WTC11 (cell line): ENCODE results near the gene ARHGAP10. TPM values are rescaled to one million over a fixed set of nuclear protein-coding genes. Genes with fewer than 3 reads are reported as not detected.

ENCODE experiments used
- ATAC-seq: fragments of 200-7000 bp; cut with Tn5 transposase; 2 replicates; pipeline ENCODE4 v1.10.0; 2021; ENCODE audit warnings: mild to moderate bottlenecking, moderate library complexity
- CTCF ChIA-PET: fragments of 300-600 bp; sonication (Branson Sonifier 250); formaldehyde crosslinking; loops from one replicate; lab custom pipeline; 2021; ENCODE audit warnings: antibody characterized with exemption; lab: Charles Lee
- POLR2A ChIA-PET: fragments of 350-600 bp; sonication (Branson Sonifier 250); formaldehyde crosslinking; loops from one replicate; lab custom pipeline; 2021; ENCODE audit warnings: antibody characterized with exemption; lab: Charles Lee
- DNase-seq: peaks from one replicate; pipeline ENCODE4 v3.0.0; 2021; ENCODE audit warnings: low spot score
- H3K27ac Mint-ChIP-seq: 2 replicates; pipeline ENCODE4 v1.8.0; 2021; ENCODE audit warnings: mixed read lengths
- H3K27me3 Mint-ChIP-seq: 2 replicates; pipeline ENCODE4 v1.8.0; 2021; ENCODE audit warnings: low read depth, mild to moderate bottlenecking, moderate library complexity, mixed read lengths
- H3K36me3 Mint-ChIP-seq: 2 replicates; pipeline ENCODE4 v1.8.0; 2021; ENCODE audit warnings: mixed read lengths
- H3K4me1 Mint-ChIP-seq: 2 replicates; pipeline ENCODE4 v1.8.0; 2022; ENCODE audit warnings: mixed read lengths
- H3K4me3 Mint-ChIP-seq: 2 replicates; pipeline ENCODE4 v1.8.0; 2021; ENCODE audit warnings: mild to moderate bottlenecking, moderate library complexity, mixed read lengths
- H3K9me3 Mint-ChIP-seq: 2 replicates; pipeline ENCODE4 v1.8.0; 2021; ENCODE audit warnings: mixed read lengths
- ATF3 ChIP-seq: sonication (generic); formaldehyde crosslinking; conservative IDR thresholded peaks from 2 replicates; pipeline ENCODE4 v1.8.1; 2022; ENCODE audit warnings: mild to moderate bottlenecking, missing genetic modification reagents
- E2F5 ChIP-seq: sonication (generic); formaldehyde crosslinking; IDR thresholded peaks from 2 replicates; pipeline ENCODE4 v1.8.1; 2022; ENCODE audit warnings: mild to moderate bottlenecking, moderate library complexity, missing genetic modification reagents
- ETV6 ChIP-seq: sonication (generic); formaldehyde crosslinking; IDR thresholded peaks from 2 replicates; pipeline ENCODE4 v1.8.1; 2022; ENCODE audit warnings: mild to moderate bottlenecking, missing genetic modification reagents
- GABPB1 ChIP-seq: sonication (generic); formaldehyde crosslinking; IDR thresholded peaks from 2 replicates; pipeline ENCODE4 v1.8.1; 2023; ENCODE audit warnings: mild to moderate bottlenecking, missing genetic modification reagents
- IRF1 ChIP-seq: sonication (generic); formaldehyde crosslinking; IDR thresholded peaks from 2 replicates; pipeline ENCODE4 v1.8.0; 2023; ENCODE audit warnings: missing genetic modification reagents
- IRF2 ChIP-seq: sonication (generic); formaldehyde crosslinking; IDR thresholded peaks from 2 replicates; pipeline ENCODE4 v1.8.0; 2022; ENCODE audit warnings: low read depth, missing genetic modification reagents, borderline replicate concordance
- JAZF1 ChIP-seq: fragments of 250-450 bp; sonication (Bioruptor Pico); IDR thresholded peaks from 2 replicates; pipeline ENCODE4 v1.9.0; 2021; ENCODE audit warnings: moderate library complexity, mild to moderate bottlenecking, inconsistent platforms
- KAT7 ChIP-seq: sonication (generic); formaldehyde crosslinking; IDR thresholded peaks from 2 replicates; pipeline ENCODE4 v1.8.1; 2023; ENCODE audit warnings: missing genetic modification reagents, mild to moderate bottlenecking, borderline replicate concordance
- MLX ChIP-seq: sonication (generic); formaldehyde crosslinking; IDR thresholded peaks from 2 replicates; pipeline ENCODE4 v1.8.1; 2023; ENCODE audit warnings: mild to moderate bottlenecking, missing genetic modification reagents, moderate library complexity
- OVOL2 ChIP-seq: fragments of 250-450 bp; sonication (Bioruptor Pico); IDR thresholded peaks from 2 replicates; pipeline ENCODE4 v1.9.0; 2021; ENCODE audit warnings: mild to moderate bottlenecking, borderline replicate concordance
- RORB ChIP-seq: fragments of 250-450 bp; sonication (Bioruptor Pico); IDR thresholded peaks from 2 replicates; pipeline ENCODE4 v1.9.0; 2021; ENCODE audit warnings: mild to moderate bottlenecking
- SMAD3 ChIP-seq: sonication (generic); formaldehyde crosslinking; IDR thresholded peaks from 2 replicates; pipeline ENCODE4 v1.8.0; 2022; ENCODE audit warnings: missing genetic modification reagents, mild to moderate bottlenecking, borderline replicate concordance
- TEAD1 ChIP-seq: sonication (generic); formaldehyde crosslinking; IDR thresholded peaks from 2 replicates; pipeline ENCODE4 v1.8.0; 2022; ENCODE audit warnings: mild to moderate bottlenecking, missing genetic modification reagents
- TEAD4 ChIP-seq: sonication (generic); formaldehyde crosslinking; IDR thresholded peaks from 2 replicates; pipeline ENCODE4 v1.8.0; 2022; ENCODE audit warnings: mild to moderate bottlenecking, missing genetic modification reagents
- ZNF121 ChIP-seq: sonication (generic); formaldehyde crosslinking; IDR thresholded peaks from 2 replicates; pipeline ENCODE4 v1.8.0; 2023; ENCODE audit warnings: missing genetic modification reagents
- ZNF317 ChIP-seq: sonication (generic); formaldehyde crosslinking; IDR thresholded peaks from 2 replicates; pipeline ENCODE4 v1.8.1; 2023; ENCODE audit warnings: low read depth, mild to moderate bottlenecking, moderate library complexity, missing genetic modification reagents, borderline replicate concordance
- ZNF396 ChIP-seq: fragments of 250-450 bp; sonication (Bioruptor Pico); IDR thresholded peaks from 2 replicates; pipeline ENCODE4 v1.8.0; 2021; ENCODE audit warnings: mild to moderate bottlenecking, moderate library complexity, borderline replicate concordance
- ZSCAN18 ChIP-seq: fragments of 250-450 bp; sonication (Bioruptor Pico); IDR thresholded peaks from 2 replicates; pipeline ENCODE4 v2.1.2; 2022; ENCODE audit warnings: mild to moderate bottlenecking, moderate library complexity
- total RNA-seq: library from RNA; stranded (reverse); gene quantifications from 3 replicates; pipeline ENCODE4 v1.2.3, GENCODE V29; 2021

ARHGAP10 gene
- total RNA-seq, 1 experiment from 2014 or later, result 9.6 TPM

GRCh38 chr4:147786531-147786930, 54.6 kb downstream of the ARHGAP10 start (continued):
- TF ChIP-seq ZSCAN18 (CRISPR knock-in tag) (no peak), TEAD4 (CRISPR knock-in tag) (no peak), E2F5 (CRISPR knock-in tag) (no peak), ZNF317 (no peak), GABPB1 (CRISPR knock-in tag) (no peak)

- Mint-ChIP-seq H3K4me1 (peaks cover 20% of the 10 kb centered on the region), H3K9me3 (no peaks in the 10 kb centered on the region), H3K27me3 (no peaks in the 10 kb centered on the region), H3K4me3 (no peak overlapping the region), H3K27ac (0 out of 2 replicates have a peak overlapping the region, but pooled peaks have one; percentile 5), H3K36me3 (no peaks in the 10 kb centered on the region)
- DNase-seq, result no peak
- no peak for ATAC-seq
- ChIA-PET CTCF (interaction anchor here (0.6 to 2.6 kb wide), 2 partner anchors 80 to 1544 kb away, joined by 3 to 12 read pairs; no protein-coding TSS in a partner anchor), POLR2A (no interaction called here)
- TF ChIP-seq ZNF396 (CRISPR knock-in tag) (no peak), TEAD1 (CRISPR knock-in tag) (no peak), ATF3 (CRISPR knock-in tag) (no peak), SMAD3 (CRISPR knock-in tag) (no peak), RORB (no peak), IRF2 (CRISPR knock-in tag) (no peak), OVOL2 (CRISPR knock-in tag) (no peak), E2F5 (CRISPR knock-in tag) (no peak), MLX (no peak), ZNF121 (CRISPR knock-in tag) (no peak)
- TF ChIP-seq, all 79 proteins: peak for 0
Observed at GRCh38 chr4:147787204-147787603, 55.3 kb downstream of the ARHGAP10 start.

GRCh38 chr4:147788791-147789190, 56.9 kb downstream of the ARHGAP10 start:
- no peak overlapping the region for H3K4me3 Mint-ChIP-seq
- DNase-seq (no peak), ATAC-seq (no peak)
- no peak overlapping the region for H3K27ac Mint-ChIP-seq
- H3K4me1 Mint-ChIP-seq, result peaks cover 25% of the 10 kb centered on the region
- POLR2A ChIA-PET, result no interaction called here
- TF ChIP-seq KAT7 (CRISPR knock-in tag) (no peak), IRF1 (CRISPR knock-in tag) (no peak), JAZF1 (CRISPR knock-in tag) (no peak), ETV6 (CRISPR knock-in tag) (no peak)
- no peaks in the 10 kb centered on the region for H3K27me3 Mint-ChIP-seq
- no peaks in the 10 kb centered on the region for H3K9me3 Mint-ChIP-seq
- H3K36me3 Mint-ChIP-seq, result no peaks in the 10 kb centered on the region
- CTCF ChIA-PET, result interaction anchor here (1.3 to 1.4 kb wide), 2 partner anchors 13 to 78 kb away, joined by 3 to 5 read pairs; no protein-coding TSS in a partner anchor
